ENCODE measurements around the gene SLC6A9. TPM values are rescaled to one million over a fixed set of nuclear protein-coding genes. Genes with fewer than 3 reads are reported as not detected.

Gene SLC6A9
- total RNA-seq, 1 donor from 2014 or later = 29.4 TPM

DNA sequence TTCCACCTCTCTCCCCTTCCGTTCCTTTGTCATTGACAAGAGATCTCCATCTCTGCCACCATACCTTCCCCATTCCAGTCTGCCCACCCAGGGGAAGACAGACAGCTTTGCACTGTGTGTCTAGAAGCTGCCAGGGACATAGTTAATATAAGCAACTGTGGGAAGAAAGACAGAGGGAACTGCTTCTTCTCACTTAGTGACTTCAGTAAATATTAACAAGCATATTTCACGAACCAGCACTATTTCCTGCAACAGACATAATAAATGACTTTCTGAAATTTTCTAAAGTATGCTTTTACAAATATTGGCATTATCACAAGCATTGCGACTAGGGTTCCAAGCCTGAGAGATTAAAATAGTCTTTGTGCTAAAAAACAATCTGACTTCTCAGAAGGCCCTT lies 43.2 kb upstream of the SLC6A9 start:
- no peak overlapping the region for H3K27ac Mint-ChIP-seq
- H3K9me3 Mint-ChIP-seq (ENCODE audit: low read depth) = no peaks in the 10 kb centered on the region
- TF ChIP-seq, protein P1, sequence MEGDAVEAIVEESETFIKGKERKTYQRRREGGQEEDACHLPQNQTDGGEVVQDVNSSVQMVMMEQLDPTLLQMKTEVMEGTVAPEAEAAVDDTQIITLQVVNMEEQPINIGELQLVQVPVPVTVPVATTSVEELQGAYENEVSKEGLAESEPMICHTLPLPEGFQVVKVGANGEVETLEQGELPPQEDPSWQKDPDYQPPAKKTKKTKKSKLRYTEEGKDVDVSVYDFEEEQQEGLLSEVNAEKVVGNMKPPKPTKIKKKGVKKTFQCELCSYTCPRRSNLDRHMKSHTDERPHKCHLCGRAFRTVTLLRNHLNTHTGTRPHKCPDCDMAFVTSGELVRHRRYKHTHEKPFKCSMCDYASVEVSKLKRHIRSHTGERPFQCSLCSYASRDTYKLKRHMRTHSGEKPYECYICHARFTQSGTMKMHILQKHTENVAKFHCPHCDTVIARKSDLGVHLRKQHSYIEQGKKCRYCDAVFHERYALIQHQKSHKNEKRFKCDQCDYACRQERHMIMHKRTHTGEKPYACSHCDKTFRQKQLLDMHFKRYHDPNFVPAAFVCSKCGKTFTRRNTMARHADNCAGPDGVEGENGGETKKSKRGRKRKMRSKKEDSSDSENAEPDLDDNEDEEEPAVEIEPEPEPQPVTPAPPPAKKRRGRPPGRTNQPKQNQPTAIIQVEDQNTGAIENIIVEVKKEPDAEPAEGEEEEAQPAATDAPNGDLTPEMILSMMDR (IDR thresholded peaks at IDR 0.05; ENCODE audit: unreplicated experiment) = no peak
- H3K36me3 Mint-ChIP-seq (ENCODE audit: insufficient read depth) = no peaks in the 10 kb centered on the region
- peaks cover 6% of the 10 kb centered on the region for H3K4me1 Mint-ChIP-seq (ENCODE audit: low read depth)
- H3K27me3 Mint-ChIP-seq = peaks cover 19% of the 10 kb centered on the region
- no peak for DNase-seq (ENCODE audit: low spot score, unreplicated experiment)
- H3K4me3 Mint-ChIP-seq (ENCODE audit: low read depth) = no peak overlapping the region

DNA sequence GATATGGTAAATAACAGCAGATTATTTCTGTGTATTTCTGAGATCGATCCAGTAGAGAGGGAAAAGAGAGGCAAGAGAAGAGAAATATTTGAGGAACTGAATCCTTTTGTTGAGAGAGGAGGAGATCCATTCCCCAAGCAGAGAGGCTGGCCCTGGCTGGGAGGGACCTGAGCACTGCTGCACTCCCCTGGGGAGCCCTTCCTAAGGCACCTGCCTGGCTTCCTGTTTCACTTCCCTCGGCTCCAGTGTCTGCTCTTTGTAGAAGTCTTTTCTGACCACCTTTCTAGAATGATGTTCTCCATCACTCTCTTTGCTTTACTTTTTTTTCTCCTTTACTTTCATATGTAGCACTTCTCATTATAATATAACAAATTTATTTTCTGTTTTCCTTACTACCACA lies 42.3 kb upstream of the SLC6A9 start:
- H3K27ac Mint-ChIP-seq = no peak overlapping the region
- H3K27me3 Mint-ChIP-seq = peaks cover 17% of the 10 kb centered on the region
- no peak overlapping the region for H3K4me3 Mint-ChIP-seq (ENCODE audit: low read depth)
- no peaks in the 10 kb centered on the region for H3K9me3 Mint-ChIP-seq (ENCODE audit: low read depth)
- no peak for DNase-seq (ENCODE audit: low spot score, unreplicated experiment)
- TF ChIP-seq, protein P1 (IDR thresholded peaks at IDR 0.05; ENCODE audit: unreplicated experiment) = no peak
- no peaks in the 10 kb centered on the region for H3K36me3 Mint-ChIP-seq (ENCODE audit: insufficient read depth)
- peaks cover 8% of the 10 kb centered on the region for H3K4me1 Mint-ChIP-seq (ENCODE audit: low read depth)

- TF ChIP-seq, protein P1 (IDR thresholded peaks at IDR 0.05; ENCODE audit: unreplicated experiment) = no peak
- no peak for DNase-seq (ENCODE audit: low spot score, unreplicated experiment)
- Mint-ChIP-seq H3K9me3 (ENCODE audit: low read depth) (no peaks in the 10 kb centered on the region), H3K27ac (no peak overlapping the region), H3K36me3 (ENCODE audit: insufficient read depth) (no peaks in the 10 kb centered on the region), H3K4me1 (ENCODE audit: low read depth) (peaks cover 8% of the 10 kb centered on the region), H3K27me3 (peaks cover 17% of the 10 kb centered on the region), H3K4me3 (ENCODE audit: low read depth) (no peak overlapping the region)
Measured at GRCh38 chr1:44072821-44073220, 41.6 kb upstream of the SLC6A9 start.

- no peaks in the 10 kb centered on the region for H3K36me3 Mint-ChIP-seq (ENCODE audit: insufficient read depth)
- no peaks in the 10 kb centered on the region for H3K9me3 Mint-ChIP-seq (ENCODE audit: low read depth)
- TF ChIP-seq, protein P1 (IDR thresholded peaks at IDR 0.05; ENCODE audit: unreplicated experiment) = no peak
- DNase-seq (ENCODE audit: low spot score, unreplicated experiment) = no peak
- H3K4me3 Mint-ChIP-seq (ENCODE audit: low read depth) = no peak overlapping the region
- H3K27me3 Mint-ChIP-seq = peaks cover 21% of the 10 kb centered on the region
- peaks cover 12% of the 10 kb centered on the region for H3K4me1 Mint-ChIP-seq (ENCODE audit: low read depth)
- H3K27ac Mint-ChIP-seq = no peak overlapping the region
Measured at GRCh38 chr1:44072204-44072603, 40.9 kb upstream of the SLC6A9 start.

DNA sequence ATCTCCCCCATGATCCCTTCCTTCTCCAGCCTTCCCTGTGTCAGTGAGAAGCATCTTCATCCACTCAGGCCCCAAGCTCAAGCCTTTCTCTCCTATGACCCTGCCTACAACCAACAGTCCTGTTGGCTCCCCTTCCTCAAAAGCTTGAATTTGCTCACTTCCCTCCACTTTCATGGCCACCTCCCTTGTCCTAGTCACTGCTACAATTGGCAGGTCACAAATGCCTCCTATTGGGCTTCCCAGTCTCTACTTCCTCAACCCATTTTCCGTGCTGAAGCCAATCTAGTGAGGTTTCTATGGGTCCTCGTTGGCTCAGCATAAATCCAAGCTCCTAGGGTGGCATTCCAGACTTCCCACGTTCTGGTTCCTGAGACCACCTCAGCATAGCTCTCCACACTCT lies 40.2 kb upstream of the SLC6A9 start:
- peaks cover 12% of the 10 kb centered on the region for H3K4me1 Mint-ChIP-seq (ENCODE audit: low read depth)
- no peaks in the 10 kb centered on the region for H3K9me3 Mint-ChIP-seq (ENCODE audit: low read depth)
- H3K27me3 Mint-ChIP-seq = peaks cover 23% of the 10 kb centered on the region
- no peak overlapping the region for H3K4me3 Mint-ChIP-seq (ENCODE audit: low read depth)
- H3K36me3 Mint-ChIP-seq (ENCODE audit: insufficient read depth) = no peaks in the 10 kb centered on the region
- TF ChIP-seq, protein P1 (IDR thresholded peaks at IDR 0.05; ENCODE audit: unreplicated experiment) = no peak
- no peak overlapping the region for H3K27ac Mint-ChIP-seq
- no peak for DNase-seq (ENCODE audit: low spot score, unreplicated experiment)
